Stimulated activated CD4-positive, alpha-beta T cell treated with anti-CD3 and anti-CD28 coated beads, Interleukin-12 subunit alpha, Interleukin-12 subunit beta, amount 100 ng/mL, for 48 hours (primary cell): ENCODE results near the gene IL1RAPL1.

ENCODE experiments used
- DNase-seq, 3 donors: peaks; one replicate each; pipeline ENCODE4 v3.0.0-alpha.2; 2020; ENCODE audit warnings: low read depth in 2 of 3, low spot score in 1 of 3

IL1RAPL1 gene

GRCh38 chrX:28586981-28587551, at the start of gene IL1RAPL1:
Gene IL1RAPL1 (plus strand): TSS chrX:28587446.
- DNase-seq = no peak

GRCh38 chrX:28542791-28543190, 44.5 kb upstream of the IL1RAPL1 start:
- no peak for DNase-seq

DNA sequence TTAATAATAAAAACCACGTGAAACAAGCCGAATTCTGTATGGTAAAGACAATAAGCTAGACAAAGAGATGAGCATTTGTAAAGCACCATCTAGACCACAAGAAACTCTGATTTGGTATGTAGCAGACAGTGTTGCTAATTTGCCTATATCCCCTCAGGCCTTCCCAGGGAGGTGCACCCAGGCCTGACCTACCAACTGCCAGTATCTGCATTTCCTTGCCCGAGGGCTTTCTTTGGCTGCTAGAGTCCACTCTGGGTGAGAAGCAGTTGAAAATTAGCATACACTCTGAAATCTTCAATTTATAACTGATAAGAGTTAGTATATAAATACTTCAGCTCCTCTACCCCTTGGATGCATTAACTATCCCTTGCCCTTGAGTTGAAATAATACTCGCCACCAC, 37.4 kb upstream of the IL1RAPL1 start:
- no peak for DNase-seq

- DNase-seq = no peak
These were observed 36.8 kb upstream of the IL1RAPL1 start for GRCh38 chrX:28550331-28550872.

GRCh38 chrX:28552322-28552721, 34.9 kb upstream of the IL1RAPL1 start:
- no peak for DNase-seq

DNA sequence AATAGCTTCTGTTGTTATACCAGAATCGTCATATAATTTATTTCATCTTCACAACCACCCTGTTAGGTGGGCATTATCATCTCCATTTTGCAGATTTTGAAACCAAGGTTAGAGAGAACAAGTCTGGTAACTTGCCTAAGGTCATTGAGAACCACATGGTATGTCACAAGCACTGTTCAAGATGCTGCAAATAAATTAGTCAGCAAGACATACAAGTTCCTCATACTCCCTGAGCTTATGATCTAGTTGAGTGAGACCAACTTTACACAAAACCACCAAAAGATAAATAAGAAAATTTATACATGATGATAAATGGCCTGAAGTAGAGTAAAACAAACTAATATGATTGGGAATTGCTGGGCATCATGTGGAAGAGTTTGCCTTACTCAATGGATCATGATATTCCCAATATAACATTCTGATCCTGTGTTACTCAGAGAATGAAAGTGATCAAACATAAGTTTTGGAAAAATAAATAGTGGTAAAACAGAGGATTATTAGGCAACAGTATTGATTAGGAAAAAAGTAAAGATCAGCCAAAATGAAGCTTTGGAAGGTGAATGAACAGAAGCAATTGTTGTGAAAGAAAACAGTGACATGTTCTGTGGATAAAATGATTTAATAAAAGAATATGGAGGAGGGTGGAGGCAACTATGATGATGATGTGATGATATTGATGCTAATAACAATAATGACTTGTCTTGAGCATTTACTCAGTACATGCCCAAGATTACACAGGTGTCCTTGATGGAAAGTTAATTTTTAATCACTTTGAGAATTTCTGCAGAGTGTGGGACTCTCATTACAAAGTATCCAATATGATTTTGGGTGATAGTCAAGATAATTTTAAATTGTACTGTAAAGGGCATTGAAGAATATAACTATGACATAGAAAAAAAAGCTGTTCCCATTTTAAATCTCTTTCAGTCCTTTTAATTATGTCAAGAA, 34.1 kb upstream of the IL1RAPL1 start:
- no peak for DNase-seq

- DNase-seq = no peak
These were observed 11.1 kb upstream of the IL1RAPL1 start for GRCh38 chrX:28576117-28576516.

GRCh38 chrX:28581522-28581921, 5.7 kb upstream of the IL1RAPL1 start:
- no peak for DNase-seq

DNA sequence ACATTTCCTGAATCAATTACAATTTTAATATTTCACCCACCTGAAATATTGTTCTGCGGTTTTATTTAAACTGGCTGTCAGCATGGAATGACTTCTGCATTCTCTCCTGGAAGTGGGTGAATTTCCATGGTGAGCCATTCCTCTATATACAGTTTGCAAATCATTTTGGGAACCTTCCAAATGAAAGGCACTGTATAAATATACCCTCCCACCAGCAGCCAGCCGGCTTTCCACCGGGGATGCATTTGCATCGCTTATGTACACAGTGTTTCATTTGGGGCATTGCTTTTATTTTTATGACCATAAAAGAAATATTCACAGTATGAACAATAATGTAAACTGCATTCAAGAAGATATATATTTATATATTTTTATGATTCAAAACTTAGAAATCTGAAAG, 4.7 kb upstream of the IL1RAPL1 start:
- DNase-seq = no peak

DNA sequence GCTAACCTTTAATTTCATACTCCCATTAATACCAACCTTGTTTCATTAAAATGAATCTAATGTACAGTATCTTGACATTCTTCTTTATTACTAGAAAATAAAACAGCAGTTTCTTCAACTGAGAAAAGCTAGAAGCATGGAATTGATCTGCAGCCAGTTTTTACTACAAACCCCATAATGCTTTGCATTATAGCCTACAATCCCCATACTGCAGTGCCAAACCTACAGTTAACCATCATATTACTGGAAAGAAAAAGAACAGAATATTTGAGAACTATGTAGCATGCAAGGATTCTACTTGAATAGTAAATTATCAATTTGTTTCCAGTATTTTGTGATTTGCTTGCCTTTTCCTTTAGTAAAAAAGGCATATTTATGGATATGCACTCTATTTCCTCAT, 3.2 kb upstream of the IL1RAPL1 start:
- DNase-seq = no peak

DNA sequence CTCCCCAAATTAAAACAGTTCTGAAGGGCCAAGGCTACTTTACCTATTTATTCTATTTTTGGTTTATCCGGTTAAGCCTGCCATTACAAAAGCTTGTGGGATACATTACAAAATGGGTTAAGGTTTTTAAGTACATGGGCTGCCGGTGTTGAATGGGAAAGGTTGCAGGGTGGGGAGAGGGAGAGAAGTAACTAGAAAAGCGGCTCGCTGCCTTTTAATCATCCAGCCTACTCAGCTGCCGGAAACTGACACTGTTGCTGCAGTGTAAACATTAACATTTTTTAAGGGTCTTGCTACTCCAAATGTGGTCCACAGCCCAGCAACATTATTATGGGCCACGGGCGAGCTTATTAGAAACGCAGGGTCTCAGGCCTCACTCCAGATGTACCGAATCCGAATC, 1.5 kb upstream of the IL1RAPL1 start:
- no peak for DNase-seq

GRCh38 chrX:28586286-28586685, 960 bp upstream of the IL1RAPL1 start:
- DNase-seq = no peak

DNA sequence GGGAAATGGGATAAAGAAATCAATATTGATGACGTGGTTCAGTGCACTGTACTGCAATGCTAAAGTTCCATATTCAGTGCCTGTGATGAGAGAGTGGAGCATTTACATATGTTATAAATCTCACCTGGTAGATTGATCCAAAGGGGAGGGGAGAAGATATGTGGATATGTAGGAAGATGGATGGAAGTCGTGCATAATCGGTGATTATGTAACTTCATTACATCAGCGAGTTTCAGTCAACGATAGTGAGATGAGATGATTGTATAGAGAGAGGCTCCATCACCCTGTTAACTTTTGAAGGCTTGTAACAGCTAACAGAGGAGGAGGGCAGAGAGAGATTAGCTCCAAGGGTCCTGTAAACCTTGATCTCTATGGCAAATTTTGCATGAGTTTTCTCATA, 1.8 kb downstream of the IL1RAPL1 start:
- no peak for DNase-seq

GRCh38 chrX:28590396-28590795, 3.1 kb downstream of the IL1RAPL1 start:
- no peak for DNase-seq

DNA sequence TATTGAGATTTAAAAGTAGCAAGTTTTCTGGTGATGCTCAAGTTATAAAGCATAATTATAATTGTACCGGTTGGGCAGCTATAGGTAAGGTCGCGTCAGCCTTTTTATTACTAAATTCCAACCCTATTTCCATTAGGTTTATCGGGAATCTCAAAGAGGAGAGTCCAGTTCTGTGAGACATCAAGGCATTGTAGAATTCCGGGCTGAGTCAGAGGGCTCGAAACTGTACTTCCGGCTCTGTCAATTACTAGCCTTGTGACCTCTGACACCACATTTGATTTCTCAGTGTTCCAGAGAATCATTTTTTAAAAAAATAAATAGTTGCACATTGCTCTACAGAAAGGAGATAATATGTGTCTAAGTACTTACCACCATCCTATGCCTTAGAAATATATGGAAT, 4.3 kb downstream of the IL1RAPL1 start:
- DNase-seq = no peak

- no peak for DNase-seq
These were observed 8.1 kb downstream of the IL1RAPL1 start for GRCh38 chrX:28595346-28595745.

- DNase-seq = no peak
These were observed 12.7 kb downstream of the IL1RAPL1 start for GRCh38 chrX:28599957-28600356.

DNA sequence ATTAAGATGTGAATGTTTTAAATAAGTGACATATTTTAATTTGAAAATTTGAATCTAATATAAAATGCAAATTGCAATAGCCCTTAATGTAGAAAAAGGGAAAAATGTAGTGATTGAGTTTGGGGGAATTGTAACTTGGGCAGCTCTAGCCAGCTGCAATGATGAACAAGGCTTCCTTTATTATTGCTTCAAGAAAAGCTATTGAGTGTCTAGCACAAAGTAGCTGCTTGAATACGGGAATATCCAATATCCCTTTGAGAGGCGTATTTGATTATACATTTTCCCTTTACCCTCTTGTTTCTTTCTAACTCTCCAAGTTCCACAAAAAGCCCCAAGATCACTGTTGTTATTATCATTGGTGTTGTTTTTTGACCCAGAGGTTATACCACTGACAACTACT, 21.8 kb downstream of the IL1RAPL1 start:
- no peak for DNase-seq

GRCh38 chrX:28609917-28610613, 22.8 kb downstream of the IL1RAPL1 start:
- no peak for DNase-seq

DNA sequence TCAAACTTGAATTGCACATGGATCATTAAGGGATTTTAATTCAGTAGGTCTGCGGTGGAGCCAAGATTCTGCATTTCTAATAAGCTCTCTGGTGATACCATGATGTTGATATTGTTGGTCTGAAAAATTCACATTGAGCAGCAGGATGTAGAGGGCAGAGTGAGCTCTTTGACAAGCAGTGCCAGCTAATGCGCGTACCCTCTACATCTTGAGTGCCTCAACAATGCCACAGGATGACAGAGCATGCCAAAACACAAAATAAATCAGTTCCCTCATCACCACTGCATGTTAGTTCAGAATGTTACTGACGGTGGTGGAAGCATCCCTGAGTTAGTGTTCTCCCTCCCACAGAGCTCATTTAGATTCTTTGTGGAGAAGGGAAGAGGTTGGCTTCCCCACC, 23.5 kb downstream of the IL1RAPL1 start:
- DNase-seq = no peak

GRCh38 chrX:28613558-28613957, 26.3 kb downstream of the IL1RAPL1 start:
- no peak for DNase-seq

DNA sequence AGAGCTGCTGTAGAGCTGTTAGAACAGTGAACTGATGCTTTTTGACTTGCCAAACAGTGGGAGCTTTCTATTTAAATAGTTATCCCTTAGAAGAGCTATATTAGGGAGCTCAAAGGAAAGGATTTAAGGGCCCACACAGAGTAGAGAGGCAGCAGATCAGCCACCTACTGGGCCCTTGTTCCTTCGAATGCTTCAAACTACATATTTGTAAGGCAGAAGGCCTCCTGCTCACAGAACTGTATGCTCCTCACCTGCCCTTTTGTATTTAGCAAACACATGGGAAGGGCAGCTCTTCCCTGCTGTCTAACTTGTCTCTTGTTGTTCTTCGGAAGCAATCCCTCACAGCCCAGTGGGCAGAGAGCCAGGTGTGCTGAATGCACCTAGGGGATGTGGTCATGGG, 38.0 kb downstream of the IL1RAPL1 start:
- DNase-seq = no peak
